Left cardiac atrium (tissue), 4 donors: ENCODE results near the gene EEF1A2. TPM values are rescaled to one million over a fixed set of nuclear protein-coding genes. Genes with fewer than 3 reads are reported as not detected.
A peak's percentile ranks its signal among the peaks of the same experiment; 100 is the strongest.
"Not testable (repeated sequence)": the region's sequence is repeated elsewhere in the genome, so short reads cannot be mapped to it uniquely, and the experiment has no call there.

Source experiments
- ATAC-seq, 2 donors: fragments of 200-7000 bp; cut with Tn5 transposase; one replicate each; pipeline ENCODE4 v1.9.1; 2020; ENCODE audit warnings: mild to moderate bottlenecking in 2 of 2, moderate library complexity in 2 of 2
- DNase-seq: peaks from one replicate; pipeline ENCODE4 v3.0.0-alpha.2; 2020
- intact Hi-C, 2 donors: fragments of 100-400 bp; cut with DNase I; formaldehyde crosslinking; loops; one replicate each; pipeline versions ENCODE4 v1.14.1 to v1.15.1; 2022 to 2023
- total RNA-seq, 2 donors: library from RNA; stranded (reverse); fragmentation: NEBNext Ultra II Directional; extraction: Animal tissue kit (Norgen Biotek cat#: 25700); gene quantifications; one replicate each; pipeline ENCODE4 v1.2.1, GENCODE V29; 2021
- donor health status: DM: no; HTN: yes; CAD: no.
- donor health status: DM: no; HTN: yes; CAD: no; lungs with severe emphysema.
- donor health status: DM: yes; HTN: yes; CAD: no.
- donor health status: Dilated cardiomyopathy.

The EEF1A2 gene
- total RNA-seq, 2 donors from 2014 or later = 656 to 679 TPM

GRCh38 chr20:63527184-63527583 lies 28.3 kb upstream of the EEF1A2 start:
- intact Hi-C loops = no loop called here
- ATAC-seq (no peak), DNase-seq (no peak)

- ATAC-seq = no peak
- intact Hi-C loops = no loop called here
- DNase-seq = no peak
Observed at GRCh38 chr20:63525971-63526370, 27.1 kb upstream of the EEF1A2 start.

GRCh38 chr20:63525185-63525584 lies 26.3 kb upstream of the EEF1A2 start:
- no peak for DNase-seq
- no peak for ATAC-seq
- intact Hi-C loops = no loop called here

- intact Hi-C loops = no loop called here
- peak; percentile 30 for DNase-seq
- ATAC-seq = no peak
Observed at GRCh38 chr20:63522981-63523611, 24.2 kb upstream of the EEF1A2 start.

GRCh38 chr20:63522091-63522868 lies 23.4 kb upstream of the EEF1A2 start:
- intact Hi-C loops = no loop called here
- ATAC-seq = no peak
- peak; percentile 23 for DNase-seq

GRCh38 chr20:63521602-63522001 lies 22.7 kb upstream of the EEF1A2 start:
- ATAC-seq (no peak), DNase-seq (peak; percentile 25)
- intact Hi-C loops = no loop called here

GRCh38 chr20:63520934-63521601 lies 22.2 kb upstream of the EEF1A2 start:
- DNase-seq (peak; percentile 80), ATAC-seq (peak; percentile 66 to 69)
- intact Hi-C loops = loop anchor here in 1 of 2 donors (1.0 kb wide), 1 partner anchor 25 kb away; no protein-coding TSS in a partner anchor

GRCh38 chr20:63520504-63520933 lies 21.6 kb upstream of the EEF1A2 start, which contains the start of gene PPDPF:
PPDPF (plus strand) TSS chr20:63520765; CDS start chr20:63521309, 544 bp downstream.
- ATAC-seq = peak; percentile 91 to 94
- intact Hi-C loops = loop anchor here in 1 of 2 donors (1.0 kb wide), 1 partner anchor 24 kb away; no protein-coding TSS in a partner anchor
- peak; percentile 86 for DNase-seq

- intact Hi-C loops = loop anchor here in 1 of 2 donors (1.0 to 10.0 kb wide), 2 partner anchors 24 to 75 kb away; no protein-coding TSS in a partner anchor
- ATAC-seq (peak; percentile 49 to 73), DNase-seq (peak; percentile 75)
Observed at GRCh38 chr20:63519668-63520503, 21.0 kb upstream of the EEF1A2 start.

GRCh38 chr20:63518946-63519667 lies 20.2 kb upstream of the EEF1A2 start:
- peak; percentile 28 for DNase-seq
- intact Hi-C loops = loop anchor here in 1 of 2 donors (10.0 kb wide), 1 partner anchor 74 kb away; no protein-coding TSS in a partner anchor
- ATAC-seq = no peak

GRCh38 chr20:63518351-63518861 lies 19.5 kb upstream of the EEF1A2 start:
- no peak for ATAC-seq
- intact Hi-C loops = loop anchor here in 1 of 2 donors (10.0 kb wide), 1 partner anchor 74 kb away; no protein-coding TSS in a partner anchor
- DNase-seq = peak; percentile 20

GRCh38 chr20:63517376-63518309 lies 18.8 kb upstream of the EEF1A2 start:
- intact Hi-C loops = loop anchor here in 1 of 2 donors (10.0 kb wide), 1 partner anchor 73 kb away; no protein-coding TSS in a partner anchor
- ATAC-seq (no peak), DNase-seq (peak; percentile 23)

GRCh38 chr20:63514520-63514919 lies 15.6 kb upstream of the EEF1A2 start:
- not testable (repeated sequence) for ATAC-seq, DNase-seq
- intact Hi-C loops = loop anchor here in 1 of 2 donors (10.0 kb wide), 1 partner anchor 70 kb away; no protein-coding TSS in a partner anchor

GRCh38 chr20:63513207-63513606 lies 14.3 kb upstream of the EEF1A2 start:
- DNase-seq (no peak), ATAC-seq (no peak)
- intact Hi-C loops = loop anchor here in 1 of 2 donors (10.0 kb wide), 1 partner anchor 68 kb away; no protein-coding TSS in a partner anchor

- ATAC-seq (peak in 1 of 2 donors; percentile 34), DNase-seq (no peak)
- intact Hi-C loops = no loop called here
Observed at GRCh38 chr20:63509088-63509564, 10.2 kb upstream of the EEF1A2 start.

GRCh38 chr20:63508072-63508768 lies 9.3 kb upstream of the EEF1A2 start:
- DNase-seq (no peak), ATAC-seq (no peak)
- intact Hi-C loops = no loop called here
